ENCODE measurements around the gene TJP3.

Gene TJP3

GRCh38 chr19:3774621-3775373 is 66.6 kb downstream of the TJP3 start:
- H3K9me2 ChIP-seq (replicated peaks; ENCODE audit: insufficient read depth, low read length): no peaks in the 10 kb centered on the region
- H4K20me1 ChIP-seq (ENCODE audit: low read depth, low read length): no peaks in the 10 kb centered on the region
- no peak overlapping the region for H2AFZ ChIP-seq (ENCODE audit: low read depth, low read length, severe bottlenecking)
- no peaks in the 10 kb centered on the region for H3K79me2 ChIP-seq (ENCODE audit: insufficient read depth, low read length)
- no peaks in the 10 kb centered on the region for H3K36me3 ChIP-seq (ENCODE audit: low read length)
- H3F3A ChIP-seq (ENCODE audit: insufficient read depth): no peaks in the 10 kb centered on the region
- no peaks in the 10 kb centered on the region for H3K9me3 ChIP-seq (ENCODE audit: insufficient read depth, low read length)
- TF ChIP-seq EZH2phosphoT487 (conservative IDR thresholded peaks at IDR 0.05; ENCODE audit: low read length) (no peak), CTCF (IDR thresholded peaks at IDR 0.05; ENCODE audit: insufficient read depth, low read length, poor library complexity, severe bottlenecking) (no peak)
- no peak overlapping the region for H3K9ac ChIP-seq (ENCODE audit: low read length)
- no peak overlapping the region for H3K4me3 ChIP-seq (ENCODE audit: insufficient read depth, low read length, poor library complexity, severe bottlenecking)
- no peak overlapping the region for H3K4me2 ChIP-seq (ENCODE audit: low read depth, low read length, poor library complexity, severe bottlenecking)
- no peak overlapping the region for H3K27ac ChIP-seq (ENCODE audit: low read depth, low read length)
- H3K27me3 ChIP-seq (ENCODE audit: low read length): no peaks in the 10 kb centered on the region

GRCh38 chr19:3775374-3775711 is 67.2 kb downstream of the TJP3 start:
- no peaks in the 10 kb centered on the region for H3F3A ChIP-seq (ENCODE audit: insufficient read depth)
- no peaks in the 10 kb centered on the region for H4K20me1 ChIP-seq (ENCODE audit: low read depth, low read length)
- H2AFZ ChIP-seq (ENCODE audit: low read depth, low read length, severe bottlenecking): no peak overlapping the region
- no peaks in the 10 kb centered on the region for H3K9me2 ChIP-seq (replicated peaks; ENCODE audit: insufficient read depth, low read length)
- H3K27me3 ChIP-seq (ENCODE audit: low read length): no peaks in the 10 kb centered on the region
- no peaks in the 10 kb centered on the region for H3K36me3 ChIP-seq (ENCODE audit: low read length)
- H3K4me3 ChIP-seq (ENCODE audit: insufficient read depth, low read length, poor library complexity, severe bottlenecking): no peak overlapping the region
- no peaks in the 10 kb centered on the region for H3K9me3 ChIP-seq (ENCODE audit: insufficient read depth, low read length)
- no peak overlapping the region for H3K9ac ChIP-seq (ENCODE audit: low read length)
- TF ChIP-seq CTCF (IDR thresholded peaks at IDR 0.05; ENCODE audit: insufficient read depth, low read length, poor library complexity, severe bottlenecking): no peak
- no peak for TF ChIP-seq EZH2phosphoT487 (conservative IDR thresholded peaks at IDR 0.05; ENCODE audit: low read length)
- H3K27ac ChIP-seq (ENCODE audit: low read depth, low read length): no peak overlapping the region
- H3K4me2 ChIP-seq (ENCODE audit: low read depth, low read length, poor library complexity, severe bottlenecking): no peak overlapping the region
- no peaks in the 10 kb centered on the region for H3K79me2 ChIP-seq (ENCODE audit: insufficient read depth, low read length)

GRCh38 chr19:3775831-3776230 is 67.6 kb downstream of the TJP3 start:
- no peaks in the 10 kb centered on the region for H3F3A ChIP-seq (ENCODE audit: insufficient read depth)
- H3K9me3 ChIP-seq (ENCODE audit: insufficient read depth, low read length): no peaks in the 10 kb centered on the region
- H3K79me2 ChIP-seq (ENCODE audit: insufficient read depth, low read length): no peaks in the 10 kb centered on the region
- no peaks in the 10 kb centered on the region for H3K9me2 ChIP-seq (replicated peaks; ENCODE audit: insufficient read depth, low read length)
- no peak overlapping the region for H3K4me2 ChIP-seq (ENCODE audit: low read depth, low read length, poor library complexity, severe bottlenecking)
- TF ChIP-seq CTCF (IDR thresholded peaks at IDR 0.05; ENCODE audit: insufficient read depth, low read length, poor library complexity, severe bottlenecking) (no peak), EZH2phosphoT487 (conservative IDR thresholded peaks at IDR 0.05; ENCODE audit: low read length) (no peak)
- no peak overlapping the region for H3K9ac ChIP-seq (ENCODE audit: low read length)
- no peaks in the 10 kb centered on the region for H3K36me3 ChIP-seq (ENCODE audit: low read length)
- no peaks in the 10 kb centered on the region for H4K20me1 ChIP-seq (ENCODE audit: low read depth, low read length)
- no peak overlapping the region for H3K27ac ChIP-seq (ENCODE audit: low read depth, low read length)
- H3K4me3 ChIP-seq (ENCODE audit: insufficient read depth, low read length, poor library complexity, severe bottlenecking): no peak overlapping the region
- no peaks in the 10 kb centered on the region for H3K27me3 ChIP-seq (ENCODE audit: low read length)
- H2AFZ ChIP-seq (ENCODE audit: low read depth, low read length, severe bottlenecking): no peak overlapping the region
